GM12801 (cell line): ENCODE results near the gene PSME1.

Experiments
- TF ChIP-seq, protein P1 (sequence below): IDR thresholded peaks from one replicate; pipeline ENCODE4 v1.5.1; 2011; ENCODE audit warnings: control low read depth; ENCODE audit not compliant: insufficient read length; ENCODE audit errors: extremely low read depth

PSME1 gene

GRCh38 chr14:24093901-24094840 is 41.8 kb upstream of the PSME1 start, which contains the start of gene PCK2:
Gene PCK2, plus strand, starts transcription at chr14:24094311. Its CDS starts 95 bp downstream, at chr14:24094406.
- TF ChIP-seq, protein P1, sequence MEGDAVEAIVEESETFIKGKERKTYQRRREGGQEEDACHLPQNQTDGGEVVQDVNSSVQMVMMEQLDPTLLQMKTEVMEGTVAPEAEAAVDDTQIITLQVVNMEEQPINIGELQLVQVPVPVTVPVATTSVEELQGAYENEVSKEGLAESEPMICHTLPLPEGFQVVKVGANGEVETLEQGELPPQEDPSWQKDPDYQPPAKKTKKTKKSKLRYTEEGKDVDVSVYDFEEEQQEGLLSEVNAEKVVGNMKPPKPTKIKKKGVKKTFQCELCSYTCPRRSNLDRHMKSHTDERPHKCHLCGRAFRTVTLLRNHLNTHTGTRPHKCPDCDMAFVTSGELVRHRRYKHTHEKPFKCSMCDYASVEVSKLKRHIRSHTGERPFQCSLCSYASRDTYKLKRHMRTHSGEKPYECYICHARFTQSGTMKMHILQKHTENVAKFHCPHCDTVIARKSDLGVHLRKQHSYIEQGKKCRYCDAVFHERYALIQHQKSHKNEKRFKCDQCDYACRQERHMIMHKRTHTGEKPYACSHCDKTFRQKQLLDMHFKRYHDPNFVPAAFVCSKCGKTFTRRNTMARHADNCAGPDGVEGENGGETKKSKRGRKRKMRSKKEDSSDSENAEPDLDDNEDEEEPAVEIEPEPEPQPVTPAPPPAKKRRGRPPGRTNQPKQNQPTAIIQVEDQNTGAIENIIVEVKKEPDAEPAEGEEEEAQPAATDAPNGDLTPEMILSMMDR, result no peak

DNA sequence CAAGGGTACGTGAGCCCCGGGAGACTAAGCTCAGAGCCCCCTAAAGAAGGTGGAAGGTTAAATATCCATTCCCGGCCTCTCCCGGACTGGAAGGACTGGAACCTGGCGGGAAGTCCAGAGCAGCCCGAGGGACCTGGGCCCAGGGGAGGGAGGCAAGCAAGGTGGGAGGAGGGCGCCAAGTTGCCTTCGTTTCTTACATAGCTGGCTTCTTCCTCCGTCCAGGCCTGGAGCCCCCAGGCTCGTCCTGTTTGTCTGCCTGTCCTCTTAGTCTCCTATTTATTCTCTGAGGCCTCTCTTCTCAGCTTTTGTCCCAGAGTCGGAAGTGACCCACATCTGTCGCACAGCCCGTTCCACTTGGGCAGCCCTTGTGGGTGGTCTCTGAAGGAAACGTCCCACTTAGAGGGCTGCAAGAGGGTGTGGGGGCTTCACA is 41.1 kb upstream of the PSME1 start:
- TF ChIP-seq, protein P1, result no peak

DNA sequence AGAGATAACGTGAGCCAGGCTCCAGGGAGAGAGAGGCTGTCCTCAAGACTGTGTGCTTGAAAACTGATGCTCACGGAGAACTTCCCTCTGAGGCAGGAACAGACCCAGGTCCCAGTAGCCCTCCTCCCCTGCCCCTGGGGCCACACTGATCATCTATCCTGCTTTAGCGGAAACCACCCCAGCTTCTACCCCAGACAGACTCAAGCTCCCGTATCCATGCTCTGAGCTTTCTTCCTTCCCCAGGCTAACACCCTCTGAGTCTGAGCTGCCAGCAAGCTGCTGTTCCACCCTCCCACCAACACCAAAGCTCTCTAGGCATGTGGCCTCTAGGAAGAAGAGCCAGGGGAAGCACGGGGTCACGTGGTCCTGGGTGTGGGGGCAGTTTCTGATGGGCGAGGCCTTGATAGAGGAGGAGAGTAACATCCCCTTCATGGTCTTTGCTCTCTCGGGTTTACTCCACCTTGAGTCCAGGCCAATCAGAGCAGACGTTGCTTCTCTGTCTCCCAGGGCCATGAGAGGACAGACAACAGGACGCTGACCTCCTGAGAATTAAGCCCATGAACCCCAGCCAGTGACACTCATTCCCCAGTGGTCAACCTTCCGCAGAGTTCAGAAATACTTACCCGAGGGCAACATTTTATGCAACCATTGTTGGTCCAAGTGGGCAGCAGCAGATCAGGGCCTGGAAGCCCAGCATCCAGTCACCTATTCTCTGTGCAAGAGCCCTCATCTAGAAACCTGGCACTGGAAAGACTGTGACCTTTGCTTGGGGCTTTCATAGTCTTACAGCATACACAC is 40.5 kb upstream of the PSME1 start:
- TF ChIP-seq, protein P1, result no peak

DNA sequence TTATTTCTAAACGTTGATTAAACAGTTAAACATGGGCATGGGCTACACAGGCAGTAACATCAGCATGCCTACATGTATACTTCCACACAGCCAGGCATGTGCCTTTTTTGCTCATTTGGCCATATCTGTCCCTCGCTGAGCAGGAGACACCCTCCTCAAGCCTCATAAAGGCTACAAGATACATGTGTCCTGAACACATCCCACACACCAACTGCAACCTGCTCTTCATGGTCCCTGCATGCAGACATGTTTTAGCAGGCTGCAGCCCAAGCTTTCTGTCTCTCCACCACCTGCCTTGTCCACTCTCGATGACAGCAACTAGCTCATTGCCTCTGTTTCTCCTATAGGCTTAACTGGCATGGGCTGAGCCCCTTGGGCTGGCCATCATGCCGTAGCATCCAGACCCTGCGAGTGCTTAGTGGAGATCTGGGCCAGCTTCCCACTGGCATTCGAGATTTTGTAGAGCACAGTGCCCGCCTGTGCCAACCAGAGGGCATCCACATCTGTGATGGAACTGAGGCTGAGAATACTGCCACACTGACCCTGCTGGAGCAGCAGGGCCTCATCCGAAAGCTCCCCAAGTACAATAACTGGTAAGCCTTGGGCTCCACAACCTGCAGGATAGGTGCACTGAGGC is 39.3 kb upstream of the PSME1 start:
- TF ChIP-seq, protein P1, result no peak

- TF ChIP-seq, protein P1, result no peak
These were observed 37.6 kb upstream of the PSME1 start for GRCh38 chr14:24098229-24098926.

DNA sequence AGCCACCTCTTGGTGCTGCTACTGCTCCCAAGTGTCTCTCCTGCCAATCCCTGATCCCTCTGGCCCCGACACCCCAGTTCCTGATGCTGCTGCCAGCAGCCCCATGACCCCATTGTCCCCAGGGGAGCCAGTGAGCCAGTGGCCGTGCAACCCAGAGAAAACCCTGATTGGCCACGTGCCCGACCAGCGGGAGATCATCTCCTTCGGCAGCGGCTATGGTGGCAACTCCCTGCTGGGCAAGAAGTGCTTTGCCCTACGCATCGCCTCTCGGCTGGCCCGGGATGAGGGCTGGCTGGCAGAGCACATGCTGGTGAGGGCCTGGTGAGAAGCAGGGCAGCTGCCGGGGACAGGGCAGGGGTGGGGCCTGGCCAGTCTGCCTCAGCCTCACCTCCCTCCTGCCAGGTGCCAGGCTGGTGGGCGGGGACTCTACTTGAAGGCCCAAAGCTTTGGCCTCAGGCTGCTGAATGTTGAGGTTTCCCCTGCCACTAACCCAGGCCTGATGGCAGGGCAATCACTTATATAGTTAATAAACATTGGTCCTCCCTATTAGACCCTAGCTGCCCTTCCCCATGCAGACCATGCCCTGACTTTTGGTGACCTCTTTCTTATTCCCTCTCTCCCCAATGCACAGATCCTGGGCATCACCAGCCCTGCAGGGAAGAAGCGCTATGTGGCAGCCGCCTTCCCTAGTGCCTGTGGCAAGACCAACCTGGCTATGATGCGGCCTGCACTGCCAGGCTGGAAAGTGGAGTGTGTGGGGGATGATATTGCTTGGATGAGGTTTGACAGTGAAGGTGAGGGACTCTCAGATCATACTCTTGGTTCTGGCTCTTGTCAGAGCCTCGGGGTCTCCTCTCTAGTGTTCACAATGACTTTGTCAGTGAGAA is 36.8 kb upstream of the PSME1 start:
- TF ChIP-seq, protein P1, result no peak
